Stimulated activated naive B cell treated with anti-CD40 and anti-IgM and Interleukin-4, amounts not matched to agents 10 μg/mL and 1 μg/mL and 100 μg/mL, for 72 hours (primary cell): ENCODE measurements around the gene STAT3.
"Not testable (repeated sequence)": the region's sequence is repeated elsewhere in the genome, so short reads cannot be mapped to it uniquely, and the experiment has no call there.

Experiments used
- ATAC-seq, 2 donors: fragments of 150-1000 bp; cut with Tn5 transposase; replicated peaks; 2 replicates each; pipeline ENCODE4 v1.10.0; 2021; ENCODE audit warnings: moderate library complexity in 1 of 2
- DNase-seq: peaks from one replicate; pipeline ENCODE4 v3.0.0; 2021
- H3K27ac Mint-ChIP-seq: one replicate; pipeline ENCODE4 v1.8.0; 2022; ENCODE audit warnings: mild to moderate bottlenecking, mixed read lengths
- H3K27me3 Mint-ChIP-seq, 2 donors: one replicate each; pipeline ENCODE4 v1.8.0; 2022; ENCODE audit warnings: mixed read lengths in 2 of 2
- H3K36me3 Mint-ChIP-seq, 2 donors: one replicate each; pipeline ENCODE4 v1.8.0; 2022; ENCODE audit warnings: mixed read lengths in 2 of 2, mild to moderate bottlenecking in 1 of 2
- H3K4me1 Mint-ChIP-seq, 2 donors: one replicate each; pipeline ENCODE4 v1.8.0; 2022; ENCODE audit warnings: mixed read lengths in 2 of 2, mild to moderate bottlenecking in 1 of 2
- H3K4me3 Mint-ChIP-seq, 2 donors: one replicate each; pipeline ENCODE4 v1.8.0; 2022; ENCODE audit warnings: mild to moderate bottlenecking in 2 of 2, mixed read lengths in 2 of 2, moderate library complexity in 1 of 2
- H3K9me3 Mint-ChIP-seq, 2 donors: one replicate each; pipeline ENCODE4 v1.8.0; 2022; ENCODE audit warnings: mixed read lengths in 2 of 2, mild to moderate bottlenecking in 1 of 2

Gene STAT3

GRCh38 chr17:42381898-42382297 lies 6.3 kb downstream of the STAT3 start:
- peaks cover 12 to 38% of the 10 kb centered on the region in 2 donors for H3K36me3 Mint-ChIP-seq
- peaks cover 42 to 75% of the 10 kb centered on the region in 2 donors for H3K4me1 Mint-ChIP-seq
- DNase-seq (no peak), ATAC-seq (no peak)
- no peaks in the 10 kb centered on the region for H3K27me3 Mint-ChIP-seq
- H3K9me3 Mint-ChIP-seq: no peaks in the 10 kb centered on the region
- H3K4me3 Mint-ChIP-seq: no peak overlapping the region
- no peak overlapping the region for H3K27ac Mint-ChIP-seq

GRCh38 chr17:42380935-42381334 lies 7.3 kb downstream of the STAT3 start:
- DNase-seq: no peak
- Mint-ChIP-seq H3K36me3 (peaks cover 12 to 34% of the 10 kb centered on the region in 2 donors), H3K27ac (peak overlapping the region; percentile 2), H3K9me3 (no peaks in the 10 kb centered on the region), H3K27me3 (no peaks in the 10 kb centered on the region), H3K4me1 (peaks cover 38 to 67% of the 10 kb centered on the region in 2 donors), H3K4me3 (no peak overlapping the region)
- no peak for ATAC-seq

GRCh38 chr17:42378959-42379594 lies 9.2 kb downstream of the STAT3 start:
- H3K4me1 Mint-ChIP-seq: peaks cover 35 to 63% of the 10 kb centered on the region in 2 donors
- peak overlapping the region; percentile 80 to 81 for H3K4me3 Mint-ChIP-seq
- peaks cover 9 to 26% of the 10 kb centered on the region in 2 donors for H3K36me3 Mint-ChIP-seq
- ATAC-seq (peak; percentile 89 to 90), DNase-seq (no peak)
- H3K27ac Mint-ChIP-seq: peak overlapping the region; percentile 93
- H3K9me3 Mint-ChIP-seq: no peaks in the 10 kb centered on the region
- no peaks in the 10 kb centered on the region for H3K27me3 Mint-ChIP-seq

GRCh38 chr17:42378359-42378958 lies 9.8 kb downstream of the STAT3 start:
- DNase-seq (no peak), ATAC-seq (peak; percentile 26 to 30)
- Mint-ChIP-seq H3K4me3 (peak overlapping the region; percentile 80 to 81), H3K4me1 (peaks cover 31 to 60% of the 10 kb centered on the region in 2 donors), H3K9me3 (no peaks in the 10 kb centered on the region), H3K27ac (peak overlapping the region; percentile 93), H3K36me3 (peaks cover 7 to 22% of the 10 kb centered on the region in 2 donors), H3K27me3 (no peaks in the 10 kb centered on the region)

GRCh38 chr17:42373896-42374295 lies 14.3 kb downstream of the STAT3 start:
- no peak for DNase-seq
- Mint-ChIP-seq H3K9me3 (peaks cover 0 to 2% of the 10 kb centered on the region in 2 donors), H3K27me3 (no peaks in the 10 kb centered on the region), H3K4me3 (no peak overlapping the region), H3K36me3 (peaks cover 17 to 22% of the 10 kb centered on the region in 2 donors), H3K27ac (no peak overlapping the region), H3K4me1 (peaks cover 17 to 39% of the 10 kb centered on the region in 2 donors)
- no peak for ATAC-seq

- Mint-ChIP-seq H3K27ac (no peak overlapping the region), H3K4me3 (no peak overlapping the region), H3K4me1 (peaks cover 13 to 38% of the 10 kb centered on the region in 2 donors), H3K36me3 (peaks cover 20 to 22% of the 10 kb centered on the region in 2 donors), H3K27me3 (no peaks in the 10 kb centered on the region), H3K9me3 (peaks cover 0 to 2% of the 10 kb centered on the region in 2 donors)
- ATAC-seq (no peak), DNase-seq (no peak)
These were observed 16.1 kb downstream of the STAT3 start for GRCh38 chr17:42372142-42372541.

- ATAC-seq, DNase-seq, H3K9me3 Mint-ChIP-seq, H3K27me3 Mint-ChIP-seq, H3K27ac Mint-ChIP-seq, H3K4me3 Mint-ChIP-seq: not testable (repeated sequence)
- Mint-ChIP-seq H3K4me1 (peaks cover 33 to 55% of the 10 kb centered on the region in 2 donors), H3K36me3 (peaks cover 30 to 40% of the 10 kb centered on the region in 2 donors)
These were observed 19.3 kb downstream of the STAT3 start for GRCh38 chr17:42368797-42369561.

- not testable (repeated sequence) for DNase-seq, ATAC-seq, H3K27me3 Mint-ChIP-seq, H3K4me3 Mint-ChIP-seq, H3K9me3 Mint-ChIP-seq, H3K27ac Mint-ChIP-seq
- Mint-ChIP-seq H3K36me3 (peaks cover 32 to 45% of the 10 kb centered on the region in 2 donors), H3K4me1 (peaks cover 38 to 61% of the 10 kb centered on the region in 2 donors)
These were observed 19.9 kb downstream of the STAT3 start for GRCh38 chr17:42368310-42368709.

- H3K36me3 Mint-ChIP-seq: peaks cover 28 to 58% of the 10 kb centered on the region in 2 donors
- not testable (repeated sequence) for H3K9me3 Mint-ChIP-seq, DNase-seq, H3K4me3 Mint-ChIP-seq, H3K27me3 Mint-ChIP-seq, ATAC-seq
- H3K27ac Mint-ChIP-seq: peak overlapping the region; percentile 47
- H3K4me1 Mint-ChIP-seq: peaks cover 57 to 80% of the 10 kb centered on the region in 2 donors
These were observed 21.8 kb downstream of the STAT3 start for GRCh38 chr17:42366176-42367023.

- Mint-ChIP-seq H3K27ac (peak overlapping the region; percentile 20), H3K4me3 (no peak overlapping the region), H3K9me3 (peaks cover 0 to 2% of the 10 kb centered on the region in 2 donors), H3K4me1 (peaks cover 54 to 78% of the 10 kb centered on the region in 2 donors), H3K36me3 (peaks cover 18 to 47% of the 10 kb centered on the region in 2 donors), H3K27me3 (no peaks in the 10 kb centered on the region)
- ATAC-seq (no peak), DNase-seq (no peak)
These were observed 23.1 kb downstream of the STAT3 start for GRCh38 chr17:42365136-42365535.

GRCh38 chr17:42363767-42364585 lies 24.3 kb downstream of the STAT3 start:
- Mint-ChIP-seq H3K27me3 (no peaks in the 10 kb centered on the region), H3K4me3 (peak overlapping the region; percentile 54 to 55), H3K27ac (peak overlapping the region; percentile 88), H3K9me3 (peaks cover 0 to 2% of the 10 kb centered on the region in 2 donors), H3K36me3 (peaks cover 24 to 53% of the 10 kb centered on the region in 2 donors), H3K4me1 (peaks cover 57 to 82% of the 10 kb centered on the region in 2 donors)
- ATAC-seq (peak; percentile 50 to 60), DNase-seq (no peak)

- peaks cover 0 to 2% of the 10 kb centered on the region in 2 donors for H3K9me3 Mint-ChIP-seq
- H3K27ac Mint-ChIP-seq: peak overlapping the region; percentile 88
- H3K4me1 Mint-ChIP-seq: peaks cover 59 to 84% of the 10 kb centered on the region in 2 donors
- ATAC-seq (peak; percentile 50 to 66), DNase-seq (no peak)
- peaks cover 24 to 53% of the 10 kb centered on the region in 2 donors for H3K36me3 Mint-ChIP-seq
- peak overlapping the region; percentile 14 to 43 for H3K4me3 Mint-ChIP-seq
- no peaks in the 10 kb centered on the region for H3K27me3 Mint-ChIP-seq
These were observed 25.0 kb downstream of the STAT3 start for GRCh38 chr17:42363231-42363630.
